ENCODE data around the gene NDUFB2.

- TF ChIP-seq LEF1 (IDR thresholded peaks at IDR 0.05; ENCODE audit: borderline replicate concordance): no peak
- no peak for TF ChIP-seq NFRKB (IDR thresholded peaks at IDR 0.05)
- no peak for TF ChIP-seq FOXM1 (IDR thresholded peaks at IDR 0.05; ENCODE audit: borderline replicate concordance)
- TF ChIP-seq ARNT (IDR thresholded peaks at IDR 0.05): no peak
- no peak for TF ChIP-seq TARDBP (IDR thresholded peaks at IDR 0.05)
- no peak for TF ChIP-seq ZNF384 (IDR thresholded peaks at IDR 0.05)
- TF ChIP-seq HDGF (IDR thresholded peaks at IDR 0.05; ENCODE audit: borderline replicate concordance): no peak
- no peak for TF ChIP-seq SP1 (IDR thresholded peaks at IDR 0.05)
Measured at GRCh38 chr7:140746751-140747150, 50.2 kb downstream of the NDUFB2 start.
